Endodermal cell (in vitro differentiated cells): ENCODE data around the gene NUPR1. TPM values are rescaled to one million over a fixed set of nuclear protein-coding genes. Genes with fewer than 3 reads are reported as not detected.

Source experiments
- DNase-seq: peaks from one replicate; pipeline ENCODE4 v3.0.0-alpha.2; 2017
- H3K27ac ChIP-seq: 2 replicates; pipeline ENCODE4 v1.5.1; 2013; ENCODE audit warnings: mild to moderate bottlenecking, low read depth, low read length, moderate library complexity
- H3K27me3 ChIP-seq: 2 replicates; pipeline ENCODE4 v1.6.1; 2013; ENCODE audit warnings: mild to moderate bottlenecking, low read length, moderate library complexity; ENCODE audit not compliant: insufficient read depth, control insufficient read depth, poor library complexity, severe bottlenecking
- H3K36me3 ChIP-seq: 2 replicates; pipeline ENCODE4 v1.7.0; 2013; ENCODE audit warnings: mild to moderate bottlenecking, low read length, moderate library complexity; ENCODE audit not compliant: control insufficient read depth, insufficient read depth
- H3K4me1 ChIP-seq: one replicate; pipeline ENCODE4 v1.7.0; 2013; ENCODE audit warnings: low read length; ENCODE audit not compliant: control insufficient read depth, insufficient read depth
- H3K4me3 ChIP-seq: 2 replicates; pipeline ENCODE4 v1.5.1; 2013; ENCODE audit warnings: mild to moderate bottlenecking, low read length, moderate library complexity
- H3K9ac ChIP-seq: 2 replicates; pipeline ENCODE4 v1.6.1; 2013; ENCODE audit warnings: mild to moderate bottlenecking, low read length, moderate library complexity; ENCODE audit not compliant: poor library complexity, severe bottlenecking; ENCODE audit errors: extremely low read depth
- H3K9me3 ChIP-seq: 2 replicates; pipeline ENCODE4 v1.6.1; 2013; ENCODE audit warnings: mild to moderate bottlenecking, low read length, moderate library complexity; ENCODE audit not compliant: control insufficient read depth
- H3K27ac Mint-ChIP-seq: 2 replicates; pipeline ENCODE4 v1.8.0; 2020; ENCODE audit warnings: mixed read lengths
- H3K27me3 Mint-ChIP-seq: 2 replicates; pipeline ENCODE4 v1.8.0; 2021; ENCODE audit warnings: mild to moderate bottlenecking, mixed read lengths; ENCODE audit not compliant: insufficient read depth
- H3K36me3 Mint-ChIP-seq: 2 replicates; pipeline ENCODE4 v1.8.0; 2020; ENCODE audit warnings: low read depth, mixed read lengths
- H3K4me1 Mint-ChIP-seq: 2 replicates; pipeline ENCODE4 v1.8.0; 2020; ENCODE audit warnings: mixed read lengths
- H3K4me3 Mint-ChIP-seq: 2 replicates; pipeline ENCODE4 v1.8.0; 2020; ENCODE audit warnings: mild to moderate bottlenecking, moderate library complexity, mixed read lengths
- H3K9me3 Mint-ChIP-seq: 2 replicates; pipeline ENCODE4 v1.8.0; 2020; ENCODE audit warnings: mild to moderate bottlenecking, mixed read lengths
- WGBS, 2 experiments: methylation state at CpG; one replicate each; pipeline versions ENCODE4 v1.1.5 to v1.1.7; 2013; ENCODE audit warnings: missing lambda C conversion rate in 2 of 2, mixed read lengths in 1 of 2; ENCODE audit not compliant: insufficient coverage in 1 of 2, insufficient read length in 1 of 2; 5-methylcytosine and 5-hydroxymethylcytosine counted together
- total RNA-seq, 2 donors: library from RNA; stranded (reverse); fragmentation: NEBNext Ultra II Directional in 1 of 2; extraction: Animal tissue kit (Norgen Biotek cat#: 25700) in 1 of 2; gene quantifications; 2 replicates in 1 of 2; 3 replicates in 1 of 2; pipeline ENCODE4 v1.2.1, GENCODE V29; 2021
- TF ChIP-seq, protein P1 (sequence below): fragments of 200-600 bp; sonication (generic); conservative IDR thresholded peaks from 2 replicates; pipeline ENCODE4 v1.5.0; 2021; ENCODE audit warnings: antibody characterized with exemption, mild to moderate bottlenecking

The NUPR1 gene
- total RNA-seq, 2 donors from 2014 or later = not detected

DNA sequence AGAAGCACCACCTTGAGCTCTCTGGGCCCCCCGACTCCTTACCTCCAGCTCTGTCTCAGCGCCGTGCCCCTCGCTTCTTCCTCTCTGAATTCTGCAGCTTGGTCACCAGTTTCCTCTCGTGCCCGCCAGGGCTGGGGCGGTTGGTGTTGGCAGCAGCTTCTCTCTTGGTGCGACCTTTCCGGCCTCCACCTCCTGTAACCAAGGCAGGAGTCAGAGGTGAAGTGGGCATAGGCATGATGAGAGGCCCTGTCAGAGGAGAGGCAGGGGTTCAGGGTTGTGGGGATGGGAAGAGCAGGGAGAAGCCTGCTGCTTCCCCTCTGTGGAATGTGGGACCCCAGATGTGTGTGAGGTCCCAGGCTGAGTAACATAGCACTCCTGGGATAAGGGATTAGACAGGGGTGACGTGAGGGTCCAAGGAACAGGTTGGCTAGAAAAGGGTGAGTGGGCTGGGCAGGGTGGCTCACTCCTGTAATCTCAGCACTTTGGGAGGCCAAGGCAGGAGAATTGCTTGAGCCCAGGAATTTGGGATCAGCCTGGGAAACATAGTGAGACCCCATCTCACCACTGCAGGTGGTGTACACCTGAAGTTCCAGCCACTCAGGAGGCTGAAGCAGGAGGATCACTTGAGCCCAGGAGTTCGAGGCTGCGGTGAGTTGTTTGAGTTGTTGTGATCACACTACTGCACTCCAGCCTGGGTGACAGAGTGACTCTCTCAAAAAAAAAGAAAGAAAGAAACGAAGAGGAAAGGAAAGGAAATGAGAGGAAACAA, 626 bp downstream of the NUPR1 start:
- Mint-ChIP-seq H3K36me3 (no peaks in the 10 kb centered on the region), H3K4me1 (no peaks in the 10 kb centered on the region), H3K27ac (no peak overlapping the region), H3K27me3 (no peaks in the 10 kb centered on the region), H3K4me3 (no peak overlapping the region), H3K9me3 (no peaks in the 10 kb centered on the region)
- Histone ChIP-seq H3K9ac (no peak overlapping the region), H3K9me3 (no peaks in the 10 kb centered on the region), H3K4me1 (no peaks in the 10 kb centered on the region), H3K27ac (no peak overlapping the region), H3K36me3 (no peaks in the 10 kb centered on the region), H3K4me3 (no peak overlapping the region), H3K27me3 (no peaks in the 10 kb centered on the region)
- TF ChIP-seq, protein P1, sequence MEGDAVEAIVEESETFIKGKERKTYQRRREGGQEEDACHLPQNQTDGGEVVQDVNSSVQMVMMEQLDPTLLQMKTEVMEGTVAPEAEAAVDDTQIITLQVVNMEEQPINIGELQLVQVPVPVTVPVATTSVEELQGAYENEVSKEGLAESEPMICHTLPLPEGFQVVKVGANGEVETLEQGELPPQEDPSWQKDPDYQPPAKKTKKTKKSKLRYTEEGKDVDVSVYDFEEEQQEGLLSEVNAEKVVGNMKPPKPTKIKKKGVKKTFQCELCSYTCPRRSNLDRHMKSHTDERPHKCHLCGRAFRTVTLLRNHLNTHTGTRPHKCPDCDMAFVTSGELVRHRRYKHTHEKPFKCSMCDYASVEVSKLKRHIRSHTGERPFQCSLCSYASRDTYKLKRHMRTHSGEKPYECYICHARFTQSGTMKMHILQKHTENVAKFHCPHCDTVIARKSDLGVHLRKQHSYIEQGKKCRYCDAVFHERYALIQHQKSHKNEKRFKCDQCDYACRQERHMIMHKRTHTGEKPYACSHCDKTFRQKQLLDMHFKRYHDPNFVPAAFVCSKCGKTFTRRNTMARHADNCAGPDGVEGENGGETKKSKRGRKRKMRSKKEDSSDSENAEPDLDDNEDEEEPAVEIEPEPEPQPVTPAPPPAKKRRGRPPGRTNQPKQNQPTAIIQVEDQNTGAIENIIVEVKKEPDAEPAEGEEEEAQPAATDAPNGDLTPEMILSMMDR = no peak
- 95 to 100% methylated on average over 3 to 13 of the region's 13 CpGs for WGBS, 2 experiments
- no peak for DNase-seq

- Histone ChIP-seq H3K27ac (no peak overlapping the region), H3K4me3 (no peak overlapping the region), H3K36me3 (no peaks in the 10 kb centered on the region), H3K27me3 (no peaks in the 10 kb centered on the region), H3K9ac (no peak overlapping the region), H3K9me3 (no peaks in the 10 kb centered on the region), H3K4me1 (no peaks in the 10 kb centered on the region)
- WGBS, 2 experiments = 90 to 100% methylated on average over 3 to 6 of the region's 6 CpGs
- H3K27ac Mint-ChIP-seq = no peak overlapping the region
- no peaks in the 10 kb centered on the region for H3K36me3 Mint-ChIP-seq
- peaks cover 2% of the 10 kb centered on the region for H3K4me1 Mint-ChIP-seq
- no peaks in the 10 kb centered on the region for H3K27me3 Mint-ChIP-seq
- no peak overlapping the region for H3K4me3 Mint-ChIP-seq
- TF ChIP-seq, protein P1 = no peak
- H3K9me3 Mint-ChIP-seq = no peaks in the 10 kb centered on the region
- DNase-seq = no peak
Observed at GRCh38 chr16:28537076-28537475, 1.7 kb downstream of the NUPR1 start.

GRCh38 chr16:28534542-28535373, 4.0 kb downstream of the NUPR1 start:
- H3K27me3 Mint-ChIP-seq = no peaks in the 10 kb centered on the region
- H3K27ac ChIP-seq = no peak overlapping the region
- H3K9me3 ChIP-seq = no peaks in the 10 kb centered on the region
- H3K9ac ChIP-seq = no peak overlapping the region
- H3K4me1 ChIP-seq = no peaks in the 10 kb centered on the region
- H3K4me3 ChIP-seq = no peak overlapping the region
- H3K9me3 Mint-ChIP-seq = no peaks in the 10 kb centered on the region
- H3K4me1 Mint-ChIP-seq = peaks cover 5% of the 10 kb centered on the region
- no peaks in the 10 kb centered on the region for H3K27me3 ChIP-seq
- WGBS, 2 experiments = 86 to 89% methylated on average over 1 to 5 of the region's 5 CpGs
- H3K36me3 ChIP-seq = no peaks in the 10 kb centered on the region
- no peak overlapping the region for H3K27ac Mint-ChIP-seq
- H3K36me3 Mint-ChIP-seq = no peaks in the 10 kb centered on the region
- TF ChIP-seq, protein P1 = no peak
- no peak overlapping the region for H3K4me3 Mint-ChIP-seq
- no peak for DNase-seq
